GM12878 (cell line): ENCODE data around the gene C3orf20. TPM values are rescaled to one million over a fixed set of nuclear protein-coding genes. Genes with fewer than 3 reads are reported as not detected.

Experiments
- ASH2L ChIP-seq: fragments of 300-600, 200-600 bp; sonication (generic); IDR thresholded peaks from 2 replicates; pipeline ENCODE4 v1.6.1; 2017; ENCODE audit warnings: low read depth, mild to moderate bottlenecking, borderline replicate concordance
- BCL11A ChIP-seq: IDR thresholded peaks from 2 replicates; pipeline ENCODE4 v1.6.1; 2011; ENCODE audit warnings: low read depth, low read length
- CBX3 ChIP-seq: fragments of 200-600 bp; sonication (generic); IDR thresholded peaks from 2 replicates; pipeline ENCODE4 v1.6.1; 2016; ENCODE audit warnings: low read depth, borderline replicate concordance
- CHD2 ChIP-seq: IDR thresholded peaks from 2 replicates; pipeline ENCODE4 v1.6.1; 2011; ENCODE audit warnings: low read depth, low read length, improper control_type of control experiment, borderline replicate concordance
- EED ChIP-seq: sonication (generic); IDR thresholded peaks from 2 replicates; pipeline ENCODE4 v1.6.1; 2016; ENCODE audit warnings: antibody characterized with exemption, low read depth
- ESRRA ChIP-seq: IDR thresholded peaks from 2 replicates; pipeline ENCODE4 v1.6.1; 2012; ENCODE audit warnings: mild to moderate bottlenecking, low read length, improper control_type of control experiment
- GABPA ChIP-seq: IDR thresholded peaks from 2 replicates; pipeline ENCODE4 v1.6.1; 2014; ENCODE audit warnings: antibody characterized with exemption, low read depth, mild to moderate bottlenecking, inconsistent platforms
- NFXL1 ChIP-seq: fragments of 450-650 bp; IDR thresholded peaks from 2 replicates; pipeline ENCODE4 v1.6.1; 2017; ENCODE audit warnings: antibody characterized with exemption, mild to moderate bottlenecking, borderline replicate concordance
- NKRF ChIP-seq: fragments of 450-650 bp; conservative IDR thresholded peaks from 2 replicates; pipeline ENCODE4 v1.6.1; 2017; ENCODE audit warnings: mild to moderate bottlenecking, moderate library complexity
- POLR2AphosphoS2 ChIP-seq: IDR thresholded peaks from 2 replicates; pipeline ENCODE4 v1.6.1; 2011; ENCODE audit warnings: low read depth, mild to moderate bottlenecking, low read length, improper control_type of control experiment, moderate library complexity
- RBBP5 ChIP-seq: fragments of 200-600 bp; sonication (generic); conservative IDR thresholded peaks from 2 replicates; pipeline ENCODE4 v1.6.1; 2016
- SMARCA5 ChIP-seq: fragments of 450-650 bp; IDR thresholded peaks from 2 replicates; pipeline ENCODE4 v1.6.1; 2017; ENCODE audit warnings: mild to moderate bottlenecking
- SPI1 ChIP-seq: IDR thresholded peaks from 2 replicates; pipeline ENCODE4 v1.6.1; 2011; ENCODE audit warnings: low read depth, mild to moderate bottlenecking, low read length, moderate library complexity, borderline replicate concordance; ENCODE audit not compliant: insufficient read depth
- SREBF1 ChIP-seq: IDR thresholded peaks from 2 replicates; pipeline ENCODE4 v1.6.1; 2012; ENCODE audit warnings: mild to moderate bottlenecking, low read length
- TCF12 ChIP-seq: IDR thresholded peaks from 2 replicates; pipeline ENCODE4 v1.6.1; 2011; ENCODE audit warnings: low read depth, mild to moderate bottlenecking, low read length
- TCF3 ChIP-seq: IDR thresholded peaks from 2 replicates; pipeline ENCODE4 v1.6.1; 2012; ENCODE audit warnings: low read depth, mild to moderate bottlenecking, low read length, borderline replicate concordance; ENCODE audit not compliant: insufficient read depth
- ZNF217 ChIP-seq: fragments of 450-650 bp; IDR thresholded peaks from 2 replicates; pipeline ENCODE4 v1.6.1; 2017; ENCODE audit warnings: antibody characterized with exemption, mild to moderate bottlenecking
- ZZZ3 ChIP-seq: IDR thresholded peaks from 2 replicates; pipeline ENCODE4 v1.6.1; 2011; ENCODE audit warnings: low read depth; ENCODE audit not compliant: control insufficient read depth, insufficient read length
- polyA plus RNA-seq, 11 experiments: library from polyadenylated mRNA; depleted of rRNA in 4 of 11; unstranded in 6 of 11; stranded (reverse) in 5 of 11; fragments of >200 nt; fragmentation: Nextera tagmentation in 4 of 11; fragmentation: Illumina TruSeq in 1 of 11; extraction: Ambion mirVana in 4 of 11; extraction: Trizol in 1 of 11; gene quantifications; 1 replicate in 1 of 11; 2 replicates in 10 of 11; pipeline versions ENCODE4 v1.2.1 to v1.2.3, GENCODE V29; 2011 to 2016; ENCODE audit warnings: inconsistent platforms in 2 of 11, missing spikeins in 2 of 11, low read depth in 1 of 11
- total RNA-seq, 4 experiments: library from RNA; depleted of rRNA in 3 of 4; stranded (reverse); fragments of >200 nt in 3 of 4; fragmentation: Illumina TruSeq in 1 of 4; extraction: Trizol in 1 of 4; gene quantifications; 2 replicates each; pipeline versions ENCODE4 v1.2.1 to v1.2.3, GENCODE V29; 2013 to 2021
- TF ChIP-seq, protein P1 (sequence below): fragments of 450-650 bp; IDR thresholded peaks from 2 replicates; pipeline ENCODE4 v1.6.1; 2017; ENCODE audit warnings: mild to moderate bottlenecking

The C3orf20 gene
- total and polyA plus RNA-seq, 10 of the 15 experiments (the other 5 are each of a cell fraction or from before 2014, with no cell fraction given), result 0.05 to 2.9 (median 1.0) TPM

GRCh38 chr3:14801668-14802380 lies 126.9 kb downstream of the C3orf20 start (continued):
- TF ChIP-seq ZZZ3 (no peak), NKRF (no peak), POLR2AphosphoS2 (no peak), SREBF1 (no peak), CHD2 (no peak), TCF3 (no peak), ASH2L (no peak), BCL11A (no peak), NFXL1 (no peak), GABPA (no peak), RBBP5 (no peak), SPI1 (no peak), EED (0 out of 2 replicates have a peak, but pooled peaks have one; percentile 34), SMARCA5 (no peak), ZNF217 (no peak), ESRRA (no peak), CBX3 (no peak), TCF12 (peak; percentile 81; the same call in 1 of the 2 replicates)
- TF ChIP-seq, protein P1, sequence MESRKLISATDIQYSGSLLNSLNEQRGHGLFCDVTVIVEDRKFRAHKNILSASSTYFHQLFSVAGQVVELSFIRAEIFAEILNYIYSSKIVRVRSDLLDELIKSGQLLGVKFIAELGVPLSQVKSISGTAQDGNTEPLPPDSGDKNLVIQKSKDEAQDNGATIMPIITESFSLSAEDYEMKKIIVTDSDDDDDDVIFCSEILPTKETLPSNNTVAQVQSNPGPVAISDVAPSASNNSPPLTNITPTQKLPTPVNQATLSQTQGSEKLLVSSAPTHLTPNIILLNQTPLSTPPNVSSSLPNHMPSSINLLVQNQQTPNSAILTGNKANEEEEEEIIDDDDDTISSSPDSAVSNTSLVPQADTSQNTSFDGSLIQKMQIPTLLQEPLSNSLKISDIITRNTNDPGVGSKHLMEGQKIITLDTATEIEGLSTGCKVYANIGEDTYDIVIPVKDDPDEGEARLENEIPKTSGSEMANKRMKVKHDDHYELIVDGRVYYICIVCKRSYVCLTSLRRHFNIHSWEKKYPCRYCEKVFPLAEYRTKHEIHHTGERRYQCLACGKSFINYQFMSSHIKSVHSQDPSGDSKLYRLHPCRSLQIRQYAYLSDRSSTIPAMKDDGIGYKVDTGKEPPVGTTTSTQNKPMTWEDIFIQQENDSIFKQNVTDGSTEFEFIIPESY, result no peak
